GM18907 (cell line): ENCODE measurements around the gene APOA4.
A peak's percentile ranks its signal among the peaks of the same experiment; 100 is the strongest.
"Not testable (repeated sequence)": the region's sequence is repeated elsewhere in the genome, so short reads cannot be mapped to it uniquely, and the experiment has no call there.

Source experiments
- ATAC-seq: cut with Tn5 transposase; IDR thresholded peaks from one replicate; pipeline ENCODE4 v1.9.1; 2021; ENCODE audit warnings: mild to moderate bottlenecking, moderate library complexity; ENCODE audit not compliant: unreplicated experiment

APOA4 gene

GRCh38 chr11:116807601-116808261 lies 15.4 kb downstream of the APOA4 start:
- no peak for ATAC-seq

GRCh38 chr11:116804001-116804400 lies 19.1 kb downstream of the APOA4 start:
- ATAC-seq, result no peak

- not testable (repeated sequence) for ATAC-seq
These were observed 21.4 kb downstream of the APOA4 start for GRCh38 chr11:116801662-116802061.

GRCh38 chr11:116800610-116801009 lies 22.5 kb downstream of the APOA4 start:
- no peak for ATAC-seq

GRCh38 chr11:116798368-116798767 lies 24.7 kb downstream of the APOA4 start:
- no peak for ATAC-seq

- ATAC-seq, result no peak
These were observed 25.3 kb downstream of the APOA4 start for GRCh38 chr11:116797816-116798215.

- ATAC-seq, result no peak
These were observed 26.6 kb downstream of the APOA4 start for GRCh38 chr11:116796548-116796947.

GRCh38 chr11:116794851-116795250 lies 28.3 kb downstream of the APOA4 start:
- no peak for ATAC-seq

GRCh38 chr11:116793772-116794097 lies 29.4 kb downstream of the APOA4 start:
- ATAC-seq, result no peak

GRCh38 chr11:116792869-116793771 lies 30.0 kb downstream of the APOA4 start:
- no peak for ATAC-seq

GRCh38 chr11:116792144-116792868 lies 30.8 kb downstream of the APOA4 start:
- ATAC-seq, result no peak

- ATAC-seq, result no peak
These were observed 31.3 kb downstream of the APOA4 start, which contains the start of gene APOA5 for GRCh38 chr11:116791813-116792143. Gene APOA5, minus strand, starts transcription at chr11:116791879. Its CDS starts 19 bp downstream, at chr11:116791860.

- no peak for ATAC-seq
These were observed 31.9 kb downstream of the APOA4 start for GRCh38 chr11:116791002-116791812.

GRCh38 chr11:116790167-116791001 lies 32.7 kb downstream of the APOA4 start:
- no peak for ATAC-seq

GRCh38 chr11:116788975-116789374 lies 34.1 kb downstream of the APOA4 start:
- no peak for ATAC-seq

- ATAC-seq, result no peak
These were observed 34.6 kb downstream of the APOA4 start for GRCh38 chr11:116788534-116788933.

GRCh38 chr11:116787786-116788486 lies 35.2 kb downstream of the APOA4 start, which contains the start of gene ZPR1:
Gene ZPR1, minus strand, starts transcription at chr11:116788023. Its CDS starts 33 bp downstream, at chr11:116787990.
- ATAC-seq, result peak; percentile 87

- ATAC-seq, result no peak
These were observed 35.7 kb downstream of the APOA4 start for GRCh38 chr11:116787436-116787785.

- no peak for ATAC-seq
These were observed 36.1 kb downstream of the APOA4 start for GRCh38 chr11:116786966-116787365.
